ENCODE results near the gene SAMD15.

DNA sequence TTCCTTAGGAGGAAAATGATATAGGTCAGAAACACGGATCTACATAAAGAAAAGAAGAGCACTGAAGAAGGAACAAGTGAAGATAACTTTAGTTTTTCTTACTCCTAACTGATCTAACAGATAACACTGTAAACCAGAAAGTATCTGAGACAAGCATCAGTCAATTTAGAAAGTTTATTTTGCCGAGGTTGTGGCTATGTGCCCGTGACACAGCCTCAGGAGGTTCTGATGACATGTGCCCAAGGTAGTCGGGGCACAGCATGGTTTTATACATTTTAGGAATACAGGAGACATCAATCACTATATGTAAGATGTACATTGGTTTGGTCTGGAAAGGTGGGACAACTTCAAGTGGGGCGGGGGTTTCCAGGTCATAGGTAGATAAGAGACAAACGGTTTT is 23.0 kb downstream of the SAMD15 start:
- TF ChIP-seq RELA (CRISPR knock-in tag; IDR thresholded peaks at IDR 0.05; ENCODE audit: borderline replicate concordance) (no peak), ZNF425 (CRISPR knock-in tag; conservative IDR thresholded peaks at IDR 0.05) (no peak), SP1 (CRISPR knock-in tag; conservative IDR thresholded peaks at IDR 0.05) (no peak), NFE2L1 (CRISPR knock-in tag; IDR thresholded peaks at IDR 0.05) (no peak), FOXK1 (CRISPR knock-in tag; IDR thresholded peaks at IDR 0.05) (no peak), FOXP4 (CRISPR knock-in tag; IDR thresholded peaks at IDR 0.05) (no peak)

Measured in WTC11 (cell line).